WTC11 (cell line): ENCODE data around the gene ABTB2. TPM values are rescaled to one million over a fixed set of nuclear protein-coding genes. Genes with fewer than 3 reads are reported as not detected.

Source experiments
- ATAC-seq: fragments of 200-7000 bp; cut with Tn5 transposase; 2 replicates; pipeline ENCODE4 v1.10.0; 2021; ENCODE audit warnings: mild to moderate bottlenecking, moderate library complexity
- CTCF ChIA-PET: fragments of 300-600 bp; sonication (Branson Sonifier 250); formaldehyde crosslinking; loops from one replicate; lab custom pipeline; 2021; ENCODE audit warnings: antibody characterized with exemption; lab: Charles Lee
- POLR2A ChIA-PET: fragments of 350-600 bp; sonication (Branson Sonifier 250); formaldehyde crosslinking; loops from one replicate; lab custom pipeline; 2021; ENCODE audit warnings: antibody characterized with exemption; lab: Charles Lee
- DNase-seq: peaks from one replicate; pipeline ENCODE4 v3.0.0; 2021; ENCODE audit warnings: low spot score
- H3K27ac Mint-ChIP-seq: 2 replicates; pipeline ENCODE4 v1.8.0; 2021; ENCODE audit warnings: mixed read lengths
- H3K27me3 Mint-ChIP-seq: 2 replicates; pipeline ENCODE4 v1.8.0; 2021; ENCODE audit warnings: low read depth, mild to moderate bottlenecking, moderate library complexity, mixed read lengths
- H3K36me3 Mint-ChIP-seq: 2 replicates; pipeline ENCODE4 v1.8.0; 2021; ENCODE audit warnings: mixed read lengths
- H3K4me1 Mint-ChIP-seq: 2 replicates; pipeline ENCODE4 v1.8.0; 2022; ENCODE audit warnings: mixed read lengths
- H3K4me3 Mint-ChIP-seq: 2 replicates; pipeline ENCODE4 v1.8.0; 2021; ENCODE audit warnings: mild to moderate bottlenecking, moderate library complexity, mixed read lengths
- H3K9me3 Mint-ChIP-seq: 2 replicates; pipeline ENCODE4 v1.8.0; 2021; ENCODE audit warnings: mixed read lengths
- CBFB ChIP-seq: sonication (generic); formaldehyde crosslinking; IDR thresholded peaks from 2 replicates; pipeline ENCODE4 v1.8.1; 2022; ENCODE audit warnings: mild to moderate bottlenecking, low read depth, missing genetic modification reagents
- ESRRA ChIP-seq: sonication (generic); formaldehyde crosslinking; IDR thresholded peaks from 2 replicates; pipeline ENCODE4 v1.8.1; 2022; ENCODE audit warnings: mild to moderate bottlenecking, missing genetic modification reagents, borderline replicate concordance
- GTF2I ChIP-seq: fragments of 250-450 bp; sonication (Bioruptor Pico); conservative IDR thresholded peaks from 2 replicates; pipeline ENCODE4 v1.4.0; 2021; ENCODE audit warnings: mild to moderate bottlenecking
- HMGA2 ChIP-seq: fragments of 250-450 bp; sonication (Bioruptor Pico); IDR thresholded peaks from 2 replicates; pipeline ENCODE4 v1.4.0; 2021; ENCODE audit warnings: mild to moderate bottlenecking, moderate library complexity
- KAT7 ChIP-seq: sonication (generic); formaldehyde crosslinking; IDR thresholded peaks from 2 replicates; pipeline ENCODE4 v1.8.1; 2023; ENCODE audit warnings: missing genetic modification reagents, mild to moderate bottlenecking, borderline replicate concordance
- MXD4 ChIP-seq: fragments of 250-450 bp; sonication (Bioruptor Pico); IDR thresholded peaks from 2 replicates; pipeline ENCODE4 v1.8.0; 2021; ENCODE audit warnings: mild to moderate bottlenecking, moderate library complexity, borderline replicate concordance
- NR2C2 ChIP-seq: sonication (generic); formaldehyde crosslinking; IDR thresholded peaks from 2 replicates; pipeline ENCODE4 v1.8.0; 2022; ENCODE audit warnings: mild to moderate bottlenecking, missing genetic modification reagents
- SMAD3 ChIP-seq: sonication (generic); formaldehyde crosslinking; IDR thresholded peaks from 2 replicates; pipeline ENCODE4 v1.8.0; 2022; ENCODE audit warnings: missing genetic modification reagents, mild to moderate bottlenecking, borderline replicate concordance
- TP53 ChIP-seq: sonication (generic); formaldehyde crosslinking; IDR thresholded peaks from 2 replicates; pipeline ENCODE4 v1.8.1; 2023; ENCODE audit warnings: mild to moderate bottlenecking, missing genetic modification reagents
- ZNF219 ChIP-seq: sonication (generic); formaldehyde crosslinking; IDR thresholded peaks from 2 replicates; pipeline ENCODE4 v1.8.0; 2023; ENCODE audit warnings: missing genetic modification reagents, mild to moderate bottlenecking, borderline replicate concordance
- ZNF317 ChIP-seq: sonication (generic); formaldehyde crosslinking; IDR thresholded peaks from 2 replicates; pipeline ENCODE4 v1.8.1; 2023; ENCODE audit warnings: low read depth, mild to moderate bottlenecking, moderate library complexity, missing genetic modification reagents, borderline replicate concordance
- ZNF396 ChIP-seq: fragments of 250-450 bp; sonication (Bioruptor Pico); IDR thresholded peaks from 2 replicates; pipeline ENCODE4 v1.8.0; 2021; ENCODE audit warnings: mild to moderate bottlenecking, moderate library complexity, borderline replicate concordance
- total RNA-seq: library from RNA; stranded (reverse); gene quantifications from 3 replicates; pipeline ENCODE4 v1.2.3, GENCODE V29; 2021
- TF ChIP-seq, protein P1 (sequence below): sonication (generic); formaldehyde crosslinking; IDR thresholded peaks from 2 replicates; pipeline ENCODE4 v1.8.1; 2022; ENCODE audit warnings: mild to moderate bottlenecking, missing genetic modification reagents, moderate library complexity, borderline replicate concordance
- TF ChIP-seq, protein P2 (sequence below): sonication (generic); formaldehyde crosslinking; IDR thresholded peaks from 2 replicates; pipeline ENCODE4 v1.8.1; 2023; ENCODE audit warnings: mild to moderate bottlenecking, missing genetic modification reagents, moderate library complexity
- TF ChIP-seq, protein P3 (sequence below): sonication (generic); formaldehyde crosslinking; IDR thresholded peaks from 2 replicates; pipeline ENCODE4 v1.8.0; 2022; ENCODE audit warnings: missing genetic modification reagents
- TF ChIP-seq, protein P4 (sequence below): fragments of 250-450 bp; sonication (Bioruptor Pico); IDR thresholded peaks from 2 replicates; pipeline ENCODE4 v1.8.0; 2021; ENCODE audit warnings: mild to moderate bottlenecking
- TF ChIP-seq, protein P5 (sequence below): fragments of 250-450 bp; sonication (Bioruptor Pico); IDR thresholded peaks from 2 replicates; pipeline ENCODE4 v1.9.0; 2021; ENCODE audit warnings: mild to moderate bottlenecking
- TF ChIP-seq, protein P6 (sequence below): fragments of 250-450 bp; sonication (Bioruptor Pico); IDR thresholded peaks from 2 replicates; pipeline ENCODE4 v1.9.0; 2021; ENCODE audit warnings: mild to moderate bottlenecking, borderline replicate concordance
- TF ChIP-seq, protein P7 (sequence below): sonication (generic); formaldehyde crosslinking; IDR thresholded peaks from 2 replicates; pipeline ENCODE4 v1.8.1; 2022; ENCODE audit warnings: low read depth, missing genetic modification reagents, borderline replicate concordance
- TF ChIP-seq, protein P8 (sequence below): sonication (generic); formaldehyde crosslinking; IDR thresholded peaks from 2 replicates; pipeline ENCODE4 v1.8.1; 2023; ENCODE audit warnings: mild to moderate bottlenecking, missing genetic modification reagents

ABTB2 gene
- total RNA-seq, 1 experiment from 2014 or later, result 12.8 TPM

DNA sequence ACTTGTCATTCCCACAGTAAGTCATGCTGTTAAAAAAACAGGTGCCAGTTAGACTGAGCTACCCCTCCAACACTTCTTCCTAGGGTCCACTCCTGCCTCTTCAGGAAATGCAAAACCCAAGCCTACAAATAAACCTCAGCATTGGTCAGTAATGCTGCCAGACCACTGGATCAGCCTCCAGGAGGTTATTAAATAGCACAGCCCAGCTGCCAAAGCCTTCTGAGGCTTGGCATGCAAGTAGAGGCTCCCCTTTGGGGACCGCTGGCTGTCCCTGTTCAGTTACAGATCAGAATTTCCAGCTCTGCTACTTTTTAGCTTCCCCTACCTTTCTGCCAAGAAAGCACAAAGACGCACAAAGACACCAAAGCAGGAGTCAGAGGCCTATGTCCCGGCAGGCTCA is 33.3 kb downstream of the ABTB2 start:
- H3K4me1 Mint-ChIP-seq, result peaks cover 8% of the 10 kb centered on the region
- no peaks in the 10 kb centered on the region for H3K36me3 Mint-ChIP-seq
- no peak overlapping the region for H3K27ac Mint-ChIP-seq
- DNase-seq (no peak), ATAC-seq (no peak)
- H3K27me3 Mint-ChIP-seq, result no peaks in the 10 kb centered on the region
- ChIA-PET CTCF (interaction anchor here (0.6 kb wide), 1 partner anchor 150 kb away, joined by 4 read pairs; no protein-coding TSS in a partner anchor), POLR2A (no interaction called here)
- H3K4me3 Mint-ChIP-seq, result no peak overlapping the region
- TF ChIP-seq MXD4 (CRISPR knock-in tag) (no peak), ZNF396 (CRISPR knock-in tag) (no peak), GTF2I (CRISPR knock-in tag) (no peak), ZNF317 (CRISPR knock-in tag) (no peak)
- TF ChIP-seq, protein P1, sequence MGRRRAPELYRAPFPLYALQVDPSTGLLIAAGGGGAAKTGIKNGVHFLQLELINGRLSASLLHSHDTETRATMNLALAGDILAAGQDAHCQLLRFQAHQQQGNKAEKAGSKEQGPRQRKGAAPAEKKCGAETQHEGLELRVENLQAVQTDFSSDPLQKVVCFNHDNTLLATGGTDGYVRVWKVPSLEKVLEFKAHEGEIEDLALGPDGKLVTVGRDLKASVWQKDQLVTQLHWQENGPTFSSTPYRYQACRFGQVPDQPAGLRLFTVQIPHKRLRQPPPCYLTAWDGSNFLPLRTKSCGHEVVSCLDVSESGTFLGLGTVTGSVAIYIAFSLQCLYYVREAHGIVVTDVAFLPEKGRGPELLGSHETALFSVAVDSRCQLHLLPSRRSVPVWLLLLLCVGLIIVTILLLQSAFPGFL, result no peak
- TF ChIP-seq, protein P2, sequence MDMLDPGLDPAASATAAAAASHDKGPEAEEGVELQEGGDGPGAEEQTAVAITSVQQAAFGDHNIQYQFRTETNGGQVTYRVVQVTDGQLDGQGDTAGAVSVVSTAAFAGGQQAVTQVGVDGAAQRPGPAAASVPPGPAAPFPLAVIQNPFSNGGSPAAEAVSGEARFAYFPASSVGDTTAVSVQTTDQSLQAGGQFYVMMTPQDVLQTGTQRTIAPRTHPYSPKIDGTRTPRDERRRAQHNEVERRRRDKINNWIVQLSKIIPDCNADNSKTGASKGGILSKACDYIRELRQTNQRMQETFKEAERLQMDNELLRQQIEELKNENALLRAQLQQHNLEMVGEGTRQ (CRISPR knock-in tag), result no peak
- TF ChIP-seq, protein P3, sequence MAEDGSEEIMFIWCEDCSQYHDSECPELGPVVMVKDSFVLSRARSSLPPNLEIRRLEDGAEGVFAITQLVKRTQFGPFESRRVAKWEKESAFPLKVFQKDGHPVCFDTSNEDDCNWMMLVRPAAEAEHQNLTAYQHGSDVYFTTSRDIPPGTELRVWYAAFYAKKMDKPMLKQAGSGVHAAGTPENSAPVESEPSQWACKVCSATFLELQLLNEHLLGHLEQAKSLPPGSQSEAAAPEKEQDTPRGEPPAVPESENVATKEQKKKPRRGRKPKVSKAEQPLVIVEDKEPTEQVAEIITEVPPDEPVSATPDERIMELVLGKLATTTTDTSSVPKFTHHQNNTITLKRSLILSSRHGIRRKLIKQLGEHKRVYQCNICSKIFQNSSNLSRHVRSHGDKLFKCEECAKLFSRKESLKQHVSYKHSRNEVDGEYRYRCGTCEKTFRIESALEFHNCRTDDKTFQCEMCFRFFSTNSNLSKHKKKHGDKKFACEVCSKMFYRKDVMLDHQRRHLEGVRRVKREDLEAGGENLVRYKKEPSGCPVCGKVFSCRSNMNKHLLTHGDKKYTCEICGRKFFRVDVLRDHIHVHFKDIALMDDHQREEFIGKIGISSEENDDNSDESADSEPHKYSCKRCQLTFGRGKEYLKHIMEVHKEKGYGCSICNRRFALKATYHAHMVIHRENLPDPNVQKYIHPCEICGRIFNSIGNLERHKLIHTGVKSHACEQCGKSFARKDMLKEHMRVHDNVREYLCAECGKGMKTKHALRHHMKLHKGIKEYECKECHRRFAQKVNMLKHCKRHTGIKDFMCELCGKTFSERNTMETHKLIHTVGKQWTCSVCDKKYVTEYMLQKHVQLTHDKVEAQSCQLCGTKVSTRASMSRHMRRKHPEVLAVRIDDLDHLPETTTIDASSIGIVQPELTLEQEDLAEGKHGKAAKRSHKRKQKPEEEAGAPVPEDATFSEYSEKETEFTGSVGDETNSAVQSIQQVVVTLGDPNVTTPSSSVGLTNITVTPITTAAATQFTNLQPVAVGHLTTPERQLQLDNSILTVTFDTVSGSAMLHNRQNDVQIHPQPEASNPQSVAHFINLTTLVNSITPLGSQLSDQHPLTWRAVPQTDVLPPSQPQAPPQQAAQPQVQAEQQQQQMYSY (CRISPR knock-in tag), result no peak
- no peaks in the 10 kb centered on the region for H3K9me3 Mint-ChIP-seq

DNA sequence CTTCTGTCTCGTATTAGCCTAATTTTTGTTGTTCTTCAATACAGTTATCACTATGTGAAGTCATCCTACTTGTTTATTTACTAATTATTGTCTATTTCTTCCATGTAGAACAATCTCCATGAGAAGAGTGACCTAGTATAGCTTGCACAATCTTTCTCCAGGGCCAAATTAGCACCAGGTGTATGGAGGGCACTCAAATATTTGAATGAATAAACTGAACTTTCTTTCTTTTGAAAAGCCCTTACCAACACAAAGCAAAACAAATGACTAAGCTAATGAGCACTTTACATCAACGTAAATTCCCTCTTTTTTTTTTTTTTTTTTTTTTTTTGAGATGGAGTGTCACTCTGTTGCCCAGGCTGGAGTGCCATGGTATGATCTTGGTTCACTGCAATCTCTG is 34.2 kb downstream of the ABTB2 start:
- no peak overlapping the region for H3K27ac Mint-ChIP-seq
- CTCF ChIA-PET, result interaction anchor here (0.6 kb wide), 1 partner anchor 149 kb away, joined by 3 read pairs; no protein-coding TSS in a partner anchor
- H3K9me3 Mint-ChIP-seq, result no peaks in the 10 kb centered on the region
- H3K27me3 Mint-ChIP-seq, result no peaks in the 10 kb centered on the region
- DNase-seq (no peak), ATAC-seq (no peak)
- H3K4me1 Mint-ChIP-seq, result peaks cover under 1% of the 10 kb centered on the region; the same call in 1 of the 2 replicates
- POLR2A ChIA-PET, result no interaction called here
- H3K4me3 Mint-ChIP-seq, result no peak overlapping the region
- no peaks in the 10 kb centered on the region for H3K36me3 Mint-ChIP-seq
- TF ChIP-seq SMAD3 (CRISPR knock-in tag) (no peak), CBFB (CRISPR knock-in tag) (no peak), HMGA2 (CRISPR knock-in tag) (no peak), TP53 (no peak), ZNF219 (CRISPR knock-in tag) (no peak), NR2C2 (CRISPR knock-in tag) (no peak), KAT7 (CRISPR knock-in tag) (no peak), ESRRA (no peak)
- TF ChIP-seq, protein P4, sequence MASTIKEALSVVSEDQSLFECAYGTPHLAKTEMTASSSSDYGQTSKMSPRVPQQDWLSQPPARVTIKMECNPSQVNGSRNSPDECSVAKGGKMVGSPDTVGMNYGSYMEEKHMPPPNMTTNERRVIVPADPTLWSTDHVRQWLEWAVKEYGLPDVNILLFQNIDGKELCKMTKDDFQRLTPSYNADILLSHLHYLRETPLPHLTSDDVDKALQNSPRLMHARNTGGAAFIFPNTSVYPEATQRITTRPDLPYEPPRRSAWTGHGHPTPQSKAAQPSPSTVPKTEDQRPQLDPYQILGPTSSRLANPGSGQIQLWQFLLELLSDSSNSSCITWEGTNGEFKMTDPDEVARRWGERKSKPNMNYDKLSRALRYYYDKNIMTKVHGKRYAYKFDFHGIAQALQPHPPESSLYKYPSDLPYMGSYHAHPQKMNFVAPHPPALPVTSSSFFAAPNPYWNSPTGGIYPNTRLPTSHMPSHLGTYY (CRISPR knock-in tag), result no peak
- TF ChIP-seq, protein P5, sequence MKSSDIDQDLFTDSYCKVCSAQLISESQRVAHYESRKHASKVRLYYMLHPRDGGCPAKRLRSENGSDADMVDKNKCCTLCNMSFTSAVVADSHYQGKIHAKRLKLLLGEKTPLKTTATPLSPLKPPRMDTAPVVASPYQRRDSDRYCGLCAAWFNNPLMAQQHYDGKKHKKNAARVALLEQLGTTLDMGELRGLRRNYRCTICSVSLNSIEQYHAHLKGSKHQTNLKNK (CRISPR knock-in tag), result no peak
- TF ChIP-seq, protein P6, sequence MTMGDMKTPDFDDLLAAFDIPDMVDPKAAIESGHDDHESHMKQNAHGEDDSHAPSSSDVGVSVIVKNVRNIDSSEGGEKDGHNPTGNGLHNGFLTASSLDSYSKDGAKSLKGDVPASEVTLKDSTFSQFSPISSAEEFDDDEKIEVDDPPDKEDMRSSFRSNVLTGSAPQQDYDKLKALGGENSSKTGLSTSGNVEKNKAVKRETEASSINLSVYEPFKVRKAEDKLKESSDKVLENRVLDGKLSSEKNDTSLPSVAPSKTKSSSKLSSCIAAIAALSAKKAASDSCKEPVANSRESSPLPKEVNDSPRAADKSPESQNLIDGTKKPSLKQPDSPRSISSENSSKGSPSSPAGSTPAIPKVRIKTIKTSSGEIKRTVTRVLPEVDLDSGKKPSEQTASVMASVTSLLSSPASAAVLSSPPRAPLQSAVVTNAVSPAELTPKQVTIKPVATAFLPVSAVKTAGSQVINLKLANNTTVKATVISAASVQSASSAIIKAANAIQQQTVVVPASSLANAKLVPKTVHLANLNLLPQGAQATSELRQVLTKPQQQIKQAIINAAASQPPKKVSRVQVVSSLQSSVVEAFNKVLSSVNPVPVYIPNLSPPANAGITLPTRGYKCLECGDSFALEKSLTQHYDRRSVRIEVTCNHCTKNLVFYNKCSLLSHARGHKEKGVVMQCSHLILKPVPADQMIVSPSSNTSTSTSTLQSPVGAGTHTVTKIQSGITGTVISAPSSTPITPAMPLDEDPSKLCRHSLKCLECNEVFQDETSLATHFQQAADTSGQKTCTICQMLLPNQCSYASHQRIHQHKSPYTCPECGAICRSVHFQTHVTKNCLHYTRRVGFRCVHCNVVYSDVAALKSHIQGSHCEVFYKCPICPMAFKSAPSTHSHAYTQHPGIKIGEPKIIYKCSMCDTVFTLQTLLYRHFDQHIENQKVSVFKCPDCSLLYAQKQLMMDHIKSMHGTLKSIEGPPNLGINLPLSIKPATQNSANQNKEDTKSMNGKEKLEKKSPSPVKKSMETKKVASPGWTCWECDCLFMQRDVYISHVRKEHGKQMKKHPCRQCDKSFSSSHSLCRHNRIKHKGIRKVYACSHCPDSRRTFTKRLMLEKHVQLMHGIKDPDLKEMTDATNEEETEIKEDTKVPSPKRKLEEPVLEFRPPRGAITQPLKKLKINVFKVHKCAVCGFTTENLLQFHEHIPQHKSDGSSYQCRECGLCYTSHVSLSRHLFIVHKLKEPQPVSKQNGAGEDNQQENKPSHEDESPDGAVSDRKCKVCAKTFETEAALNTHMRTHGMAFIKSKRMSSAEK, result no peak
- TF ChIP-seq, protein P7, sequence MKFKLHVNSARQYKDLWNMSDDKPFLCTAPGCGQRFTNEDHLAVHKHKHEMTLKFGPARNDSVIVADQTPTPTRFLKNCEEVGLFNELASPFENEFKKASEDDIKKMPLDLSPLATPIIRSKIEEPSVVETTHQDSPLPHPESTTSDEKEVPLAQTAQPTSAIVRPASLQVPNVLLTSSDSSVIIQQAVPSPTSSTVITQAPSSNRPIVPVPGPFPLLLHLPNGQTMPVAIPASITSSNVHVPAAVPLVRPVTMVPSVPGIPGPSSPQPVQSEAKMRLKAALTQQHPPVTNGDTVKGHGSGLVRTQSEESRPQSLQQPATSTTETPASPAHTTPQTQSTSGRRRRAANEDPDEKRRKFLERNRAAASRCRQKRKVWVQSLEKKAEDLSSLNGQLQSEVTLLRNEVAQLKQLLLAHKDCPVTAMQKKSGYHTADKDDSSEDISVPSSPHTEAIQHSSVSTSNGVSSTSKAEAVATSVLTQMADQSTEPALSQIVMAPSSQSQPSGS (CRISPR knock-in tag), result no peak
- TF ChIP-seq, protein P8, sequence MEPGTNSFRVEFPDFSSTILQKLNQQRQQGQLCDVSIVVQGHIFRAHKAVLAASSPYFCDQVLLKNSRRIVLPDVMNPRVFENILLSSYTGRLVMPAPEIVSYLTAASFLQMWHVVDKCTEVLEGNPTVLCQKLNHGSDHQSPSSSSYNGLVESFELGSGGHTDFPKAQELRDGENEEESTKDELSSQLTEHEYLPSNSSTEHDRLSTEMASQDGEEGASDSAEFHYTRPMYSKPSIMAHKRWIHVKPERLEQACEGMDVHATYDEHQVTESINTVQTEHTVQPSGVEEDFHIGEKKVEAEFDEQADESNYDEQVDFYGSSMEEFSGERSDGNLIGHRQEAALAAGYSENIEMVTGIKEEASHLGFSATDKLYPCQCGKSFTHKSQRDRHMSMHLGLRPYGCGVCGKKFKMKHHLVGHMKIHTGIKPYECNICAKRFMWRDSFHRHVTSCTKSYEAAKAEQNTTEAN (CRISPR knock-in tag), result no peak
